Brain microvascular endothelial cell (primary cell): ENCODE data around the gene RTN4RL1.

Experiments used
- DNase-seq: peaks from one replicate; pipeline ENCODE4 v3.0.0-alpha.2; 2020
- H3K27ac ChIP-seq: fragments of 250-450 bp; sonication (Bioruptor Pico); 2 replicates; pipeline ENCODE4 v1.5.1; 2020; ENCODE audit warnings: mild to moderate bottlenecking, moderate library complexity
- H3K27me3 ChIP-seq: fragments of 250-450 bp; sonication (Bioruptor Pico); replicated peaks from 2 replicates; pipeline ENCODE4 v1.5.1; 2020; ENCODE audit warnings: mild to moderate bottlenecking
- H3K36me3 ChIP-seq: fragments of 250-450 bp; sonication (Bioruptor Pico); replicated peaks from 2 replicates; pipeline ENCODE4 v1.5.1; 2020; ENCODE audit warnings: mild to moderate bottlenecking
- H3K4me3 ChIP-seq: 2 replicates; pipeline ENCODE4 v1.5.1; 2011; ENCODE audit warnings: low read depth, mild to moderate bottlenecking, control low read depth, low read length, moderate library complexity
- in situ Hi-C: cut with HindIII; loops from 2 replicates; pipeline ENCODE4 v1.10.0; 2017; ENCODE audit warnings: low sequenced_read_pairs, low pct_ligation_motif_present
- TF ChIP-seq, protein P1 (sequence below): IDR thresholded peaks from 2 replicates; pipeline ENCODE4 v1.5.1; 2011; ENCODE audit warnings: low read depth, mild to moderate bottlenecking, moderate library complexity, low read length, control low read depth, inconsistent platforms; ENCODE audit errors: missing control alignments

The RTN4RL1 gene

DNA sequence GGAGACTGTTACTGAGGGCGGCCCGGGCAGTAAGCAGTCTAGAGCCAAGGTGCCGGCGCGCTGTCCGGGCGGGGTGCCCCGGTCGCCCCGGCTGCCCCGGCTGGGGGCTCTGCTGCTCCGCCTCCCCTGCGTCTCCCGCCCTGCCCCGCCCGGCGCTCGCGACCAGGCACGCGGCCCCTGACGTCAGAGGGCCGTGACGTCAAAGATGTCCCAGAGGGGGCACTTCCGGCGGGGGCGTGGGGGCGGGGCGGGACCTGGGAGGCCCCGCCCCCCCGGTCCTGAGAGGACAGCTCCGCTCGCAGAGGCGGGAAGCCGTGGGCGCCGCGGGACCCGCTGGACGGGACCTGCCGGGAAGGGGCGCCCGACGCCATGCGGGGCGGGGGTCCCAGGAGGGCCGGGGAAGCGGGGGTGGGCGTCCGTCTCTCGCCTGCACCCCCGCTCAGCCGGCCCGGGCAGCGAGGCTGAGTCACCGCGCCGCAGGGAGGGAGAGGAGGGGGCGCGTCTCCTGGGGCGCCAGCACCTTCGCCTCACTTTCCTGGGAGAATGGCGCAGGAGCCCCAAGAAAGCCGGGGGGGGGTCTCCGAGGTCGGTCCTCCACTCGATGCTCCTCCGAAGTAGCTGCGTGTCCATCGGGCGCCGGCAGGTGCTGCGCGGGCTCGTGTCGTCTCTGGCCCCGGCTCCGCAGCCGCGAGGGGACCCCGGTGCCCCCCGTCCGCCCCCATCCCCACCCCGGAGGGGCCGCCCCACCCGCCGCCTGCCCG is 25.3 kb upstream of the RTN4RL1 start:
- Histone ChIP-seq H3K27ac (peak overlapping the region; percentile 32), H3K4me3 (peak overlapping the region; percentile 49), H3K27me3 (no peaks in the 10 kb centered on the region), H3K36me3 (no peaks in the 10 kb centered on the region)
- TF ChIP-seq, protein P1, sequence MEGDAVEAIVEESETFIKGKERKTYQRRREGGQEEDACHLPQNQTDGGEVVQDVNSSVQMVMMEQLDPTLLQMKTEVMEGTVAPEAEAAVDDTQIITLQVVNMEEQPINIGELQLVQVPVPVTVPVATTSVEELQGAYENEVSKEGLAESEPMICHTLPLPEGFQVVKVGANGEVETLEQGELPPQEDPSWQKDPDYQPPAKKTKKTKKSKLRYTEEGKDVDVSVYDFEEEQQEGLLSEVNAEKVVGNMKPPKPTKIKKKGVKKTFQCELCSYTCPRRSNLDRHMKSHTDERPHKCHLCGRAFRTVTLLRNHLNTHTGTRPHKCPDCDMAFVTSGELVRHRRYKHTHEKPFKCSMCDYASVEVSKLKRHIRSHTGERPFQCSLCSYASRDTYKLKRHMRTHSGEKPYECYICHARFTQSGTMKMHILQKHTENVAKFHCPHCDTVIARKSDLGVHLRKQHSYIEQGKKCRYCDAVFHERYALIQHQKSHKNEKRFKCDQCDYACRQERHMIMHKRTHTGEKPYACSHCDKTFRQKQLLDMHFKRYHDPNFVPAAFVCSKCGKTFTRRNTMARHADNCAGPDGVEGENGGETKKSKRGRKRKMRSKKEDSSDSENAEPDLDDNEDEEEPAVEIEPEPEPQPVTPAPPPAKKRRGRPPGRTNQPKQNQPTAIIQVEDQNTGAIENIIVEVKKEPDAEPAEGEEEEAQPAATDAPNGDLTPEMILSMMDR = no peak
- no peak for DNase-seq
- in situ Hi-C loops = no loop called here

DNA sequence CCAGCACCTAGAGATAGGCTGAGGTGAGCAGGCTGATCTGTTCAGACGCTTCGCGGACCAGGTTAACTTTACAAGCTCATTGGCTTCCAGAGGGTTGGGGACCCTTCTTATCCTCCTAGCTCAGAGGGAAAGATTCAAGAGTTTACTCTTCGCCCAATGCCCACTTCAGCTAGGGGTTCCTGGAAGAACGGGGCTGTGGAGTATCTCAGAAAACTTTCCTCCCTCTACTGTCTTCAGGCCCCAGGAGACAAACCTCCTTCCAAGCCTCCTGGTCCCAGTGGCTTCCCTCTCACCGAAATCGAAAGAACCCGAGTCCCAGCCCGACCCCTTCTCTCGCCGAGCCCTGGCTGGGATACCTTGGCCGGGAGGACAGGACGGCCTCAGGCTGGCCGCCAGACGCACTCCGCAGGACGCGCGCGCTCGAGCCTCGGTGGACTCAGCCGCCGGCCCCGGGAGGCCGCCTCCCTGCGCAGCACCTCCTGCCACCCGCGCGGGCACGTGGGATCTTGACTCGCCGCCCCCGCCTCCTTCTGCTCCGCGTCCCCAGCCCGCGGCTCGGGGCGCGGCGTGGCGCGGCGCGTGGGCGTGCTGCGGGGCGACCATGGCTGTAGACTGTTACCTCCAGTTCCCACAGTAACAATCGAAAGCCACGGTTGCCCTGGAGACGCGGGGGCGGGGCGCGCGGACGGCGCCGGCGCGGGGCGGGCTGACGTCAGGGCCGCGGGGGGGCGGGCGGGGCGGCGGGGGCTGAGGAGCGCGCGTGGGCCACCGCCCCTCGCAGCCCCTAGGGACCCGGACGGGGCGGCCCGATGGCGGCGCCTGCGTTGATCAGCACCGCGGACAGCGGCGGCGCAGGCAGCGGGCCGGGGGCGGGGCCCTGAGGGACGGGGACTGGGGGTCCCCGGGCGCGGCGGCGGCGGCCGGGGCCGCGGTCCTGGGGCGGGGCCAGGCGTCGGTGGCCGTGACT is 24.5 kb upstream of the RTN4RL1 start:
- H3K4me3 ChIP-seq = peak overlapping the region; percentile 67
- in situ Hi-C loops = no loop called here
- peak overlapping the region; percentile 60 for H3K27ac ChIP-seq
- H3K36me3 ChIP-seq = no peaks in the 10 kb centered on the region
- TF ChIP-seq, protein P1 = no peak
- no peaks in the 10 kb centered on the region for H3K27me3 ChIP-seq
- peak; percentile 83 for DNase-seq

DNA sequence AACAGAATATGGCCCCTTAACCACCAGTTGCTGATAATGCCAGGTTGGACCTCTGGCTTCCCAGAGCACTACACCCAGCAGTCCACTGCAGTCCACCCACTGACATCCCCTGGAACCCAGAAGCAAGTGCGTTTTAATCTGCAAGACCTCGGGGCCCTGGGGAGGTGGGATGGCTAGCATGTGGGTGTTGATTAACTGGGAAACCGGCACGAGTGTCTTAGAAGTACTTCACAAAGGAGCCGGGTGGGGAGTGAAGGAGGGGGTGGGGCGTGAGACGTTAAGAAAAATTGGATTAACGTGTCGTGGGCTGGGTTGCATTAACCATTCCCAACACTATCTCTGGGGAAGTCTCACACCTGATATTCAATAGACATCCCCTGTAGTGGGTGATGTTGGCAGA is 23.7 kb upstream of the RTN4RL1 start:
- DNase-seq = no peak
- H3K4me3 ChIP-seq = peak overlapping the region; percentile 67

DNA sequence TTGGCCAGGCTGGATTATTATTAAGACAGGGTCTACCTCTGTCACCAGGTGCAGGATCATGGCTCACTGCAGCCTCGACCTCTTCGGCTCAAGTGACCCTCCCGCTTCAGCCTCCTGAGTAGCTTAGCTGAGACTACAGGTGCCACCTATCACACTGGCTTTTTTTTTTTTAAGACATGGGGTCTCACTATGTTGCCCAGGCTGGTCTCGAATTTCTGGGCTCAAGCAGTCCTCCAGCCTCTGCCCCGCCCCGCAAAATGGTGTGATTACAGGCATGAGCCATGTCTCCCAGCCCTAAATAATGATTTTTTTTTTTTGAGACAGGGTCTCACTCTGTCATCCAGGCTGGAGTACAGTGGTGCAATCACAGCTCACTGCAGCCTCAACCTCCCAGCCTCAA is 22.5 kb upstream of the RTN4RL1 start:
- Histone ChIP-seq H3K4me3 (no peak overlapping the region), H3K27me3 (no peaks in the 10 kb centered on the region), H3K36me3 (peaks cover 5% of the 10 kb centered on the region), H3K27ac (no peak overlapping the region)
- in situ Hi-C loops = no loop called here
- TF ChIP-seq, protein P1 = no peak
- DNase-seq = no peak

More for the DNA sequence above, 23.7 kb upstream of the RTN4RL1 start:
- no peaks in the 10 kb centered on the region for H3K27me3 ChIP-seq
- H3K36me3 ChIP-seq = no peaks in the 10 kb centered on the region
- in situ Hi-C loops = no loop called here
- H3K27ac ChIP-seq = no peak overlapping the region
- TF ChIP-seq, protein P1 = no peak

DNA sequence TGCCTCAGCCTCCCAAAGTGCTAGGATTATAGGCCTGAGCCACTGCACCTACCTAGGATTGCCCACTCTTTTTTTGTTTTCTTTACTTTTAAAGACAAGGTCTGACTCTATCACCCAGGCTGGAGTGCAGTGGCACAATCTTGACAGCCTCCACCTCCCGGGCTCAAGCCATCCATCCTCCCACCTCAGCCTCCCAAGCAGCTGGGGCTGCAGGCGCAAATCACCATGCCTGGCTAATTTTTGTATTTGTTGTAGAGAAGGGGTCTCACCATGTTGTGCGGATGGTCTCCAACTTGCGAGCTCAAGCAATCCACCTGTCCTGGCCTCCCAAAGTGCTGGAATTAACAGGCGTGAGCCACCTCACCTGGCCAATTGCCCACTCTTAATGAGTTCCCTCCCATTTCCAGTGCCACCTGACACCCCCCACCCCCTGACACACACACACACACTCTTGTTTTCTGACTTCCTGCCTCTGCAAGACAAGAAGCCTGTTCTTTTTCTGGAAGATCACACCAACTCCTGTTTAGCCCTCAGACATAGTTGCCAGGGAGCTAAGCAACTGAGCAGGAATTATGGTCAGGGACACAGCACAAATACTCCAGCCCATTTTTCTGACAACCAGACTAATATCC is 19.2 kb upstream of the RTN4RL1 start:
- in situ Hi-C loops = no loop called here
- H3K27ac ChIP-seq = no peak overlapping the region
- H3K4me3 ChIP-seq = no peak overlapping the region
- DNase-seq = no peak
- no peaks in the 10 kb centered on the region for H3K27me3 ChIP-seq
- peaks cover 5% of the 10 kb centered on the region for H3K36me3 ChIP-seq
- TF ChIP-seq, protein P1 = no peak
